Measurements from ENCODE around the gene MRM1.

DNA sequence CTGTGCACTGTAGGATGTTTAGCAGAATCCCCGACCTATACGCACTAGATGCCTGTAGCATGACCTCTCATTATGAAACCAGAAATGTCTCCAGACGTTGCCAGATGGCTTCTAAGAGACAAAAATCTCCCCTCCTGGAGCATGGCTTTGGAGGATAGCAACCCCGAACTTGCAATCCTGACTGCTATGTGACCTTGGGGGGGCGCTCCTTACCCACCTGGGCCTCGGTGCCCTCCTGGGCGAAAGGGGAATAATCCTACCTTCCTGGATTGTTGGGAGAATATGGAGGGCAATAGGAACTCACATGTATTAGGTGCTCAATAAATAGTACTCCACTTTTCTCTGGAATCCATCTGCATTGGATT lies 8.1 kb downstream of the MRM1 start:
- TF ChIP-seq, protein P1, sequence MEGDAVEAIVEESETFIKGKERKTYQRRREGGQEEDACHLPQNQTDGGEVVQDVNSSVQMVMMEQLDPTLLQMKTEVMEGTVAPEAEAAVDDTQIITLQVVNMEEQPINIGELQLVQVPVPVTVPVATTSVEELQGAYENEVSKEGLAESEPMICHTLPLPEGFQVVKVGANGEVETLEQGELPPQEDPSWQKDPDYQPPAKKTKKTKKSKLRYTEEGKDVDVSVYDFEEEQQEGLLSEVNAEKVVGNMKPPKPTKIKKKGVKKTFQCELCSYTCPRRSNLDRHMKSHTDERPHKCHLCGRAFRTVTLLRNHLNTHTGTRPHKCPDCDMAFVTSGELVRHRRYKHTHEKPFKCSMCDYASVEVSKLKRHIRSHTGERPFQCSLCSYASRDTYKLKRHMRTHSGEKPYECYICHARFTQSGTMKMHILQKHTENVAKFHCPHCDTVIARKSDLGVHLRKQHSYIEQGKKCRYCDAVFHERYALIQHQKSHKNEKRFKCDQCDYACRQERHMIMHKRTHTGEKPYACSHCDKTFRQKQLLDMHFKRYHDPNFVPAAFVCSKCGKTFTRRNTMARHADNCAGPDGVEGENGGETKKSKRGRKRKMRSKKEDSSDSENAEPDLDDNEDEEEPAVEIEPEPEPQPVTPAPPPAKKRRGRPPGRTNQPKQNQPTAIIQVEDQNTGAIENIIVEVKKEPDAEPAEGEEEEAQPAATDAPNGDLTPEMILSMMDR (conservative IDR thresholded peaks at IDR 0.05 in 1 of 2, IDR thresholded peaks at IDR 0.05 in 1 of 2; ENCODE audit: low read depth in 1 of 2, low read length in 2 of 2) = no peak
- TF ChIP-seq EZH2 (IDR thresholded peaks at IDR 0.05; ENCODE audit: low read length, missing control alignments) = no peak

Data from fibroblast of lung (primary cell).